ENCODE measurements around the gene INS.

The INS gene

DNA sequence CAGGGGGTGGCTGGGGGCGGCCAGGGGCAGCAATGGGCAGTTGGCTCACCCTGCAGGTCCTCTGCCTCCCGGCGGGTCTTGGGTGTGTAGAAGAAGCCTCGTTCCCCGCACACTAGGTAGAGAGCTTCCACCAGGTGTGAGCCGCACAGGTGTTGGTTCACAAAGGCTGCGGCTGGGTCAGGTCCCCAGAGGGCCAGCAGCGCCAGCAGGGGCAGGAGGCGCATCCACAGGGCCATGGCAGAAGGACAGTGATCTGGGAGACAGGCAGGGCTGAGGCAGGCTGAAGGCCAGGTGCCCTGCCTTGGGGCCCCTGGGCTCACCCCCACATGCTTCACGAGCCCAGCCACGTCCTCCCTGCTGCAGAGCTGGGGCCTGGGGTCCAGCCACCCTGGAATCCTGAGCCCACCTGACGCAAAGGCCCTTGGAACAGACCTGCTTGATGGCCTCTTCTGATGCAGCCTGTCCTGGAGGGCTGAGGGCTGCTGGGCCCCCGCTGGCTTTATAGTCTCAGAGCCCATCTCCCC, at the start of gene INS:
TSS of gene INS (minus strand) at position 474 of the 524 bp plus-strand sequence. CDS start at position 236, 238 bp downstream.
- DNase-seq, result no peak
- in situ Hi-C loops (cut with HindIII; ENCODE audit: low pct_ligation_motif_present, low pct_unique_long_range_greater_than_20kb, low sequenced_read_pairs), result no loop called here

DNA sequence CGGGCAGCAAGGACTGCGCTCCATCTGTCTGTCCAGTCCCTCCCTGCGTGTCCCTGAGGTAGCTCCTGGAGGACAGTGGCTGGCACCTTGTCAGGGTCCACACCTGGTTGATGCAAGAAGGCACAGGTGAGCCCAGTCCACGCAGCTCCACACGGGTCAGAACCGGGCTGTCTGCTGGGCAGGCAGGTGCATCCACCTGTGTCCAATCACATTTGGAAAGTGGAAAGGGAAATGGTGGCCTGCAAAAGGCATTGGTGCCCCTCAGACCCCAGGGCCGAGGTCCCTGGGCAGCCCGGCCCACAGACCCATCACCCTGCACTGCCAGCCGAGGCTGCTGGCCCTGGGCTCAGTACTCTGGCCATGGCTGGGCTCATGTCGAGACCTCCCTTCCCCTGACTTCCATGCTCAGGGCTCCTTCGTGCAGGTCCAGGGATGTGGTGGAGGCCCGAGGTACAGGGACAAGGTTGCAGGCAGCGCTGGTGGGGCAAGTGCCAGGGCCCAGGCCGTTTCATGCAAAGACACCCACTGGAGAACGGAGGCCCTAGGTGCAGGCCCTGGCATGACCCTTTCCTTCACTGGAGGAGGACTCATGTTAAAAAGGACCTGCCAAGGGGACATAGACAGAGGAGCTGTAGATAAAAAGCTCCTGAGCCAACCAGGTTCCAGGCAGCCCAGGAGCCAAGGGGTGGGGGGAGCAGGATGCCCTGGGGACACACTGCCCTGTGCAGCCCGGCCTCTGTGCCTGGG, 49.5 kb upstream of the INS start:
- in situ Hi-C loops (cut with HindIII; ENCODE audit: low pct_ligation_motif_present, low pct_unique_long_range_greater_than_20kb, low sequenced_read_pairs), result no loop called here
- DNase-seq, result no peak

DNA sequence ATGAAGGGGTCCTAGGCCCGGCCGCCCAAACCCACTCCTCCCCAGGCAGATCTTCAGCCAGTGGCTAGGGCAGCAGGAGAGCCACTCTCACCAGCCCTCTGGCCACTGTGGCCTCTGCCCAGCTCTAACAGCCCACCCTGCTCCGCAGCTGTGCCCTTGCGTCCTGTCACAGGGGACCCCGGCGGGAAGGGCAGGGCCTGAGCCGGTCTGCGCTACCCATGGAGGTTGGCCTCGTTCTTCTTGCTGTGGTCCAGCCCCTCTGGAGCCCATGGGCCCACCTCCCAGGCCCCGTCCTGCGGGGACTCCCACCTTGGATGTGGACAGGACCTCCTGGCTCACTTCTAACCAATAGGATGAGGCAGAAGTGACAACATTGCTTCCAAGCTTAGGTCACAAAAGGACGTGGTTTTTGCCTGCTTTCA, 48.9 kb upstream of the INS start:
- in situ Hi-C loops (cut with HindIII; ENCODE audit: low pct_ligation_motif_present, low pct_unique_long_range_greater_than_20kb, low sequenced_read_pairs), result no loop called here

DNA sequence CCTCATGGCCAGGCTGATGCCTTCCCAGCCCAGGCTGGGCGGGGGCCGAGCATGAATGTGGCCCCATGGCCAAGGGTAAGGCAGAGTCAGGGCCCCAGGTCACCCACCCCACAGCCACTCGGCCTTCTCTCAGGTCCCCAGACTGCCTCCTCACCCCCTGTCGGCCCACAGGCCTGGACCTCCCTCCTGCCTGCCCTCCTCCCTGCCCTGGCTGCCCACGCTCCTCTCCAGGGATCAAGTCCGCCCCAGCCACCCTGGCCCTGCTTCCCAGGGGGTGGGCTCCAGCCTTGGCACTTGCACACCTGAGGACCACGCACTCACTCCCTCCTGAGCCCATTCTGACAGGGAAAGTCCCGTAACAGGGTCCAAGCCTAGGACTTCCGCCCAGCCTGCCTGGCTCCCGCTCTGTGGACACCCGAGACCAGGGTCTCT, 48.4 kb upstream of the INS start:
- DNase-seq, result no peak
- in situ Hi-C loops (cut with HindIII; ENCODE audit: low pct_ligation_motif_present, low pct_unique_long_range_greater_than_20kb, low sequenced_read_pairs), result no loop called here

More for the DNA sequence above, 48.9 kb upstream of the INS start:
- no peak for DNase-seq

DNA sequence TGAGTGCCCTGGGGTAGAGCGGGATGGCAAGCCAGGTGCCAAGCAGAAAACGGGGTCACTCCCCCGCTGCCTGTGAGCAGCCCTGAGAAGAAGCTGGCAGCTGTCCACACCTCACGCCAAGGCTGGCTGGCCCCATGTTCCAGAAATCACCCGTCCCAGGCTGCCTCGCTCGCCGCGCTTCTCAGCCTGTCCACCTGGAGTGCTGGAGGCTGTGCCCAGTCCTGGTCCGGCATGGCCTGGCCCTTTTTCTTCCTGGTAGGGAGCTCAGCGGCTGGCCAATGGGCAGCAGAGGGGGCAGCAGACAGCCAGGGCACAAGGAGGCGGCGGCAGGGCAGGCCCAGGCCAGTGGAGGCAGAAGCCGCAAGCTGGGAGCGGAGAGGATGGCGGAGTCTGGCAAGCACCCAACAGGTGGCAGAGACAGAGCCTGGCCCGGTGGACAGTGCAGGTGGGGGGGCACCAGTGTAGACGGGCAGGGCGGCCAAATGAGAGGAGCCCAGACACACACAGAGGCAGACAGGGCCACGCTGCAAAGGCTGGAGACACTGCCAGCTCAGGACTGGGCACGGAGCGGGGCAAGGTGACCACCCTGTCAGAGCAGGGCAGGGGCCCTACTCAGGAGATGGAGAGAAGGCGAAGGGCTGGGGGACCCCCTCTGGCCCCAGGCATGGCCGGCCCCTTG, 47.8 kb upstream of the INS start:
- in situ Hi-C loops (cut with HindIII; ENCODE audit: low pct_ligation_motif_present, low pct_unique_long_range_greater_than_20kb, low sequenced_read_pairs), result no loop called here
- peak; percentile 4 for DNase-seq

DNA sequence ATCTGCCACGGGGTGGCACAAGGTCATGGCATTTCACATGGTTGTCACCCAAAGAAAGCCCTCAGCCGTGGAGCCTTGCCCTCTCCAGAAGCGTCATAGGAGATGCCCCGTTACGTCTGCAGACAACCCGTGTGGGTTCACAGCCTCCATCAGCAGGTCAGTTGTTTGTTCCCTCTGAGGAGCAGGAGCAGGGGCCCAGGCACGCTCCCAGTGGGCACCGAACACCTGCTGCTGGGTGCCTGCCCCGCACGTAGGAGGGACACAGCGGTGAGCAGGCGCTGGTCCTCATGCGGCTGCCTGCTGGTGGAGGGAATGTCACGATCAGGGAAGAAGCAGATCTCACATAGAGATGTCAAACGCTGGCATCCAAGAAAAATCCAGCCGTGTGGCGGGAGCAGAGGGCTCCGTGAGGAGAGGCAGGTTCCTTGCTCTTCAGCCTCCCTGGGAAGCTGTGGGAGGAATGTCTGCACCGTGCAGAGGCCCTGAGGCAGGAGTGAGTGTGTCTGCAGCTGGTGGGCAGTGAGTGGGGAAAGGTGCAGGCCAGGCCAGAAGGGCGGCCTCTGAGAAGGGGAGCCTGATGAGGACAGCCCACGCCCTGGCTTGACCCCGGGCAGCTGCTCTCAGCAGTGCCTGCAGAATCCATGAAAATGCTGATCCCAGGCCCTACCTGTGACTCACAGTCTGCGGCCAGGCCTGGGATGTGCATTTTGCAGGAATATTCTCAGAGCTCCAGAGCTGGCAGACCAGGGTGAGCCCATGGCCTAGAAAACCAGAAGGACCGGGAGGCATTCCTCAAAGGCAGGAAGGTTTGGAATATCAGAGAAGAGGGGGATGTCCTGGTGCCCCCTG, 47.0 kb upstream of the INS start:
- in situ Hi-C loops (cut with HindIII; ENCODE audit: low pct_ligation_motif_present, low pct_unique_long_range_greater_than_20kb, low sequenced_read_pairs), result no loop called here
- no peak for DNase-seq

DNA sequence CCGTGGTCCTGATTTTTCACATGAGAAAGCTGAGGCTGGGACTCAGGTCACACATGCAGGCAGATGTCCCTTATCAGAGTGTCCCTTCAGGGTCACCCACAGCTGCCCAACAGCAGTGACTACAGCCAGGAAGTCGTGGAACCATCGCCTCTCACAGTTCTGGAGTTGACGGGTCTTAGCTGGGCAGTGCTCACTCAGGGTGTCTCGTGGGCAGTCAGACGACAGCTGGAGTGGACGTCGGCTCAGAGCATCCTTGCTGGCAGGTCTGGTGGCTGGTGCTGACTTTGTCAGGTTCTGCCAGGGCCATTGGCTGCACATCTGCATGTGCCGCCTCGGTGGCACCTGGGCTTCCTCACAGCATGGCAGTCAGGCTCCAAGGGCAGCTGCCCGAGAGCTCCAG, 46.2 kb upstream of the INS start:
- in situ Hi-C loops (cut with HindIII; ENCODE audit: low pct_ligation_motif_present, low pct_unique_long_range_greater_than_20kb, low sequenced_read_pairs), result no loop called here
- DNase-seq, result no peak

DNA sequence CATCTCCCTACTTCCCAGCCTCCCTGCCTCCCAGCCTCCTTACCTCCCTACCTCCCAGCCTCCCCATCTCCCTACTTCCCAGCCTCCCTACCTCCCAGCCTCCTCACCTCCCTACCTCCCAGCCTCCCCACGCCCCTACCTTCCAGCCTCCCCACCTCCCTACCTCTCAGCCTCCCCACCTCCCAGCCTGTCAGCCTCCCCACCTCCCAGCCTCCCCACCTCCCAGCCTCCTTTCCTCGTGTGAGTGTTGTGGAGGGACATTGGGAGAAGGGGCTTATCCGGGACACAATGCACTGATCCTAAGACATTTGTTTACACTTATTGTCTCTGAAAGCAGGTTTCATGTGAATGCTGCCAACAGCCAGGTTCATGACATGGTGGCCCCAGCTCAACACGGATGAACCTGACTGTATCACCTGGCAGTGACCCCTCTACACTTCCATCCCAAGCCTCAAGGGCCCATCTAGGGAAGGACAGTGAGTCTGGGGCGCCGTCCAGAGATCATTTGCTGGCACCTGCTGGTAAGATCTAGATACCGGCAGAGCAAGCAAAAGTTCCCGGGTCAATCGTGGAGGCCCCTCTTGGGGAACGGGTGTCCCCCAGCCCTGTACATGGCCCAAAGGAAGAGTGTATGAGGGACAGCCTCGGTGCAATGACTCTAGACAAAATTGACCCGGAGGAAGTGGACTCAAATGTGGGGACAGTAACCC, 45.1 kb upstream of the INS start:
- in situ Hi-C loops (cut with HindIII; ENCODE audit: low pct_ligation_motif_present, low pct_unique_long_range_greater_than_20kb, low sequenced_read_pairs), result no loop called here
- DNase-seq, result no peak

DNA sequence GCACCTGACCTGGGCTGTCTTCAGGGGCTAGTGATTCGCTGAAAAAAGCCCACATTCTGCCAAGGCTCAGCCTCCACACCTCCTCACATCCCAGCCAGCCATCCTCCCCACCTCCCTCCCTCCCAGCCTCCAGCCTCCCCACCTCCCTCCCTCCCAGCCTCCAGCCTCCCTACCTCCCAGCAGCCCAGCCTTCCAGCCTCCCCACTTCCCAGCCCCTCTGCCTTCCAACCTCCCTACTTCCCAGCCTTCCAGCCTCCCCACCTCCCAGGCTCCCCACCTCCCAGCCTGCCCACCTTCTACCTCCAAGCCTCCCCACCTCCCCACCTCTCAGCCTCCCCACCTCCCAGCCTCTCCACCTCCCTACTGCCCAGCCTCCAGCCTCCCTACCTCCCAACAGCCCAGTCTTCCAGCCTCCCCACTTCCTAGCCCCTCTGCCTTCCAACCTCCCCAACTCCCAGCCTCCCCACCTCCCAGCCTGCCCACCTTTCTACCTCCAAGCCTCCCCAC, 44.3 kb upstream of the INS start:
- in situ Hi-C loops (cut with HindIII; ENCODE audit: low pct_ligation_motif_present, low pct_unique_long_range_greater_than_20kb, low sequenced_read_pairs), result no loop called here
- DNase-seq, result no peak

DNA sequence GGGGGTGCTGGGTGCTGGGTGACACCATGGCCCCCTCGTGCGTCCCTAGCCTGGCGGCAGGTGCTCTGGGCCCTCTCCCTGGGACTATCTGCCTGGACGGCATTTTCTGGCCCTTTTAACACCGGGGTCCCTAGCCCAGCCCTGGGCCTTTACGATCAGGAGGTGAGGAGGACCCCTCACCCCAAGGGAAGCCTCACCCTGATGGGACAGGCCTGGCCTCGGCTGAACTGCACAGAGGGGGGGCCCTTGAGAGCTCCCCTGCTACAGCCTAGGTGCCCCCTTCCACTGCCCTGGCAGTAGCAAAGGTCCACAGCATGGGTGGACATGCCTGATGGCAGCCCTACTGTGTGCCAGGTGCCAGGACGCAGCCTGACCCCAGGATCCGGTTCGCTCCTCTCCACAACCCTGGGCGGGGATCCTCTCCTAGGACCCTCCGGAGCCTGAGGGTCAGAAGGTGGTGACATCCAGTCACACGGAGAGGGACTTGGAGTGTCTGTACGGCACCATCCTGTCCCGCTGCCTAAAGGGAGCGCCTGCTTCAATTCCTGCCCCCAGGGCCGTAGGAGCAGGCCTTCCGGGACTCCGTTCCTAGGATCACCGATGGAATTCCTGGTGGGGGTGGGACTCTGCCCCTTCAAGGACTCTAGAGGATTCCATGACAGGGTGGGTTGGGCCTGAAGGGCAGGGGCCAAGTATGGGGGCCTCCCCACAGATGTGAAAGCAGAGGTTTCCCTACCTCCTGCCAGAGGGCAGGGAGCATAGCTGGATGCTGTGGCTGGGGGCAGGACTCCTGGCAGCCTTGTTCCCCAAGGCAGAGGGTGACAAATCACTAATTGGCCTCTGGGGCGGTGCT, 43.6 kb upstream of the INS start:
- in situ Hi-C loops (cut with HindIII; ENCODE audit: low pct_ligation_motif_present, low pct_unique_long_range_greater_than_20kb, low sequenced_read_pairs), result no loop called here
- DNase-seq, result no peak

DNA sequence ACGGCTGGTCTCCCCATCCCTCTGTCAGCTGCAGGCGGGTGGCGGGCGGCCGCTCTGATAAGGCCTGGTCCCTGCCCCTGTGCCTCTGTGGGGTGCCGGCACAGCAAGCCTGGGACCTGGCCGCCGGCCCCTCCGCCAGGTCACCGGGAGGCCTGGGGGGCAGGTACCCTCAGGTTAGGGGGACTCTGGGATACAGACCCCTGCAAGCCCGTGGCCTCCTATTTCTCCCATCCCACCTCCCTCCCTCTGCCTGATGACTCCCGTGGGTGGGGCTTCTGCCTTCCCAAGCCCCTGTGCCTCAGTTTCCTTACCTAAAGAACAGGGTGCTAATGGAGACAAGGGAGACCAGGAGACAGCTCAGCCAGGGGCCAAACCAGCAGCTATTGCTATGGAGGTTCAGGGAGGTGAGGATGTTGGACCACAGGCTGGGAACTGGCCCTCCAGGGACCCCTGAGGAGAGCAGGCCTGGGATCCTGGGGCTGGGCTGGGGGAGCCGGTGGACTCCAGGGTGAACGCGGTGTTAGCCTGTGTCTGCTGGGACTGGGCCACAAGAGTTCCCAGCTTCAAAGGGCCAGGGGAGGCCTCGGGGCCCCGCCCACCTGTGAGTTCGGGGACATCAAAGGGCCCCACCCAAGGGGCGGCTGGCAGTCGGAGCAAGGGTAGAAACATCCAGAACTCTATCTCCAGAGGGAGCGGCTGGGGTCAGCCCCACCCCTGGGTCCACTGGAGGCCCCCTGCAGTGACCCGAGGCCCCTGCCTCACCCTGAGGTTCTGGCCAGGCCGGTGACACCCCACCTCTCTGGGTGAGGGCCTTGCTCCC, 42.6 kb upstream of the INS start:
- no peak for DNase-seq
- in situ Hi-C loops (cut with HindIII; ENCODE audit: low pct_ligation_motif_present, low pct_unique_long_range_greater_than_20kb, low sequenced_read_pairs), result no loop called here

DNA sequence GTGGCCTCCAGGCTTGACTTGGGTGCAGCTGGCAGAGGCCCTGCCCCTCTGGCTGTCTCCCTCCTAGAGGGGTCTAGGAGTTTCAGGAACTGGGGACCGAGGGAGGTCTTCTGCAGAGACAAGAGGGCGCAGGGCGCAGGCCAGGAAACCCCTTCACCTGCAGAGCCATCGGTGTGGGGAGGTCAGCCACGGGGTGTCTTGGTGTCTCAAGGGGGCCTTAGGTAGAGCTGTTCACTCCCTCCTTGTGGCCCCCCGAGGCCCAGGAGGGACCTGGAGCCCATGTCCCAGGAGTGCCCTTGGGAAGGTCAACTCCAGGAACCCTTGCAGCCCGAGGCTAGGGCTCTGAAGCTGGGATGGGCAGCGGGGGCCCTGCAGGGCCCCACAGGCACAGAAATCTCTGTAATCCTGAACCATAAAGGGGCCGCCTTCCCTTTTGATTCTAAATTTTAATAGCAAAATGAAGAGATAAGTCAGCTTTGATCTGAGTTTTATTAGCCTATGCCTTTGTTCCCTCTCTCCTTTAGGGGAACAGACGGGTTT, 42.0 kb upstream of the INS start:
- in situ Hi-C loops (cut with HindIII; ENCODE audit: low pct_ligation_motif_present, low pct_unique_long_range_greater_than_20kb, low sequenced_read_pairs), result no loop called here

DNA sequence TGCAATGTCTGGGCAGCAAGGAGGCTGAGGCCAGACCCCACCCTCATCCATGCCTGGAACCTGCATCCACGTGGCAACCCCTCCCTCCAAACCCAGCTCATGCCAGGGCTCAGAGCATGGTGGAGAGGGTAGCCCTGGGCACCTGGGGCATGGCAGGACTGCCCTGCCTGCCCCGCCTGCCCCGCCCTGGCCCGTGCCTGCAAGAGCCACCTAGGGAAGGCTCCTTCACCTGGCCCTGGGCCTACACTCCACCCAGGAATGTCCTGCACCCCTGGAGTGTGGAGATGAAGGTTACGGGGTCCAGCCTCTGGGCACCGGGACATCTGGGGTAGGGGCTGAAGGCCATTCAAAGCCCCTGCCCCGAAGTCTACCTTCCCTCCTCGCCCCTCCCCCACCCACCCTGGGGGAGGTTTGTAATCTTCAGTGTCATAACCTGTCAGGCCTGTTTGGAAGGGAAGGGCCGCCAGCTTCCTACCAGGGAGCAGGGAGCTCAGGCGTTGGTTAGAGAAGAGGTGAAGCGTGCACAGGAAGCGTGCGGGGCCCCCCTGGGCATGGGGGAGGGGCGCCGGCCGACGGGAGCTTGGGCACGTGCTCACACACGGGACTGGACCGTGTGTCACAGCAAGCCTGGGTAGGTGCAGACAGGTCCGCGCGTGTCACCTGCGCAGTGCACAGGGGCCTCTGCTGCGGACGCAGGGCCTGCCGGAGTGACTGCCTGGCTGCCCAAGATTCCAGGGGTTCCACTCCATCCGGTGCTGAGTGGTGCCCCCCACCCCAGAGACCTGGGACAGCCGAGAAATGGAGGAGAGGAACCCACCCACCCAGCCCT, 41.3 kb upstream of the INS start:
- no peak for DNase-seq
- in situ Hi-C loops (cut with HindIII; ENCODE audit: low pct_ligation_motif_present, low pct_unique_long_range_greater_than_20kb, low sequenced_read_pairs), result no loop called here

More for the DNA sequence above, 42.0 kb upstream of the INS start:
- DNase-seq, result no peak

DNA sequence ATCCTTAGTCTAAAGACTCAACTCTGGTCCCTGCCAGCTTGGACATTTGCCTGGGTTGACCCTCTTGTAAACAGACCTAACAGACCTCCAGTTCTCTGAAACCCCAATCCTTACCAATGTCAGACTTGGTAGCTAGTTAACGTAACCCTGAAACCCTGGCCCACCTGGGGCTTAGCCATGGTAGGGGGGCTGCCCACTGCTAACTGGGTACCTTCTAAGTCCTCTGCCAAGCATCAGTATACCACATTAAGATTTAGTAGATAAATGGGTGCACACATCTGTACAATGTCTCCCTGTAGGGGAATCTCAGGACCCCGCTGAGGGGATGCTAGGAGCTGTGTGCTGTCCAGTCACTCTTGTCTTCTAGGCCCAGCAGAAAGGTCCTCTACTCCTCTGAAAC, 40.5 kb upstream of the INS start:
- in situ Hi-C loops (cut with HindIII; ENCODE audit: low pct_ligation_motif_present, low pct_unique_long_range_greater_than_20kb, low sequenced_read_pairs), result no loop called here
- no peak for DNase-seq

DNA sequence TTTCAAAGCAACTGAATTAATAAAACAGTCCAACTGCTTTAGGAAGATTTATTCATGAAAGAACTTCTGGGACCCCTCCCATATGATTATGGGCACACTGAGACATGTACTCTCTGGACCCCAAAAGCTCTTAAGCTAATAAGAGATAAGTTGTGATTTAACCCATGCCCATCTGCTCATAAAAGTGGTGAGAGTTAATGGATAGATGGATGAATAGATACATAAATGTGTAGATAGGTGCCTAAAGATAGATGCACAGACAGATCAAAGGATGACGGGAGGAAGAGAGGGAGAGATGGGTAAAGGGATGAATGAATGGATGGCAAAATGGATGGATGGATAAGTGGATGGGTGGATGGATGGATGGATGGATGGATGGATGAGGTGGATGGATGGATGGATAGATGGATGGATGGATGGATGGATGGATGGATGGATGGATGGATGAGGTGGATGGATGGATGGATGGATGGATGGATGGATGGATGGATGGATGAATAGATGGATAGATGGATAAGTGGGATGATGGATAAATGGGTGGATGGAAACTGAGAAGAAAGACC, 40.0 kb upstream of the INS start:
- in situ Hi-C loops (cut with HindIII; ENCODE audit: low pct_ligation_motif_present, low pct_unique_long_range_greater_than_20kb, low sequenced_read_pairs), result no loop called here
- DNase-seq, result no peak
